ENCODE data around the gene ZNF804B.

GRCh38 chr7:89094269-89094668 is 334.8 kb downstream of the ZNF804B start:
- no peak for TF ChIP-seq CTCF (IDR thresholded peaks at IDR 0.05)
- no peak for TF ChIP-seq POLR2A (IDR thresholded peaks at IDR 0.05)

All from adrenal gland (tissue), 5 donors.